HepG2 (cell line): ENCODE data around the gene HEATR5B. TPM values are rescaled to one million over a fixed set of nuclear protein-coding genes. Genes with fewer than 3 reads are reported as not detected.

ENCODE experiments used
- ATAC-seq: fragments of 200-7000 bp; cut with Tn5 transposase; 3 replicates; pipeline ENCODE4 v1.9.1; 2020; ENCODE audit warnings: mild to moderate bottlenecking, moderate library complexity
- BruUV-seq: library from RNA; stranded (reverse); fragments of 400-500 nt; replicated peaks from 2 replicates; lab custom pipeline; 2021; lab: Mats Ljungman, UMichigan
- CTCF ChIA-PET: fragments of 300-600 bp; formaldehyde crosslinking; extraction: SDS; loops from one replicate; lab custom pipeline; 2021; ENCODE audit warnings: low total read pairs, inconsistent platforms, low intra/inter-chr PET ratio; lab: Yijun Ruan, JAX
- POLR2A ChIA-PET: fragments of 350-600 bp; sonication (Branson Sonifier 250); formaldehyde crosslinking; loops from one replicate; lab custom pipeline; 2020; ENCODE audit warnings: antibody characterized with exemption, inconsistent platforms; lab: Yijun Ruan, JAX
- DNase-seq: peaks from one replicate; pipeline ENCODE4 v3.0.0-alpha.2; 2015; ENCODE audit warnings: low spot score
- FAIRE-seq: peaks from 3 replicates; lab custom pipeline; 2011; peaks lifted over from hg19 to GRCh38; lab: Jason Lieb, UNC
- H2AFZ ChIP-seq: one replicate; pipeline ENCODE4 v1.6.1; 2011; ENCODE audit warnings: low read length, inconsistent platforms
- H3K27ac ChIP-seq: fragments of 300-600 bp; 3 replicates; pipeline ENCODE4 v1.8.0; 2011; ENCODE audit warnings: mixed run types, mild to moderate bottlenecking, mixed read lengths, low read length, inconsistent platforms; ENCODE audit not compliant: insufficient read depth; ENCODE audit errors: extremely low read length
- H3K27me3 ChIP-seq, 2 experiments: fragments of 200-600 bp in 1 of 2; 2 replicates in 1 of 2; 3 replicates in 1 of 2; pipeline versions ENCODE4 v1.6.0 to v1.8.0; 2011; ENCODE audit warnings: low read length in 2 of 2, mild to moderate bottlenecking in 2 of 2, moderate library complexity in 2 of 2, inconsistent platforms in 1 of 2; ENCODE audit not compliant: insufficient read depth in 2 of 2, control insufficient read depth in 1 of 2
- H3K36me3 ChIP-seq, 2 experiments: fragments of 200-600 bp in 1 of 2; replicated peaks in 1 of 2; 2 replicates in 1 of 2; 3 replicates in 1 of 2; pipeline versions ENCODE4 v1.5.1 to v1.8.0; 2011; ENCODE audit warnings: low read length in 2 of 2, inconsistent platforms in 1 of 2; ENCODE audit not compliant: insufficient read depth in 2 of 2, control insufficient read depth in 1 of 2
- H3K4me1 ChIP-seq: 2 replicates; pipeline ENCODE4 v1.5.1; 2012; ENCODE audit warnings: low read length, inconsistent platforms; ENCODE audit not compliant: insufficient read depth
- H3K4me2 ChIP-seq: 2 replicates; pipeline ENCODE4 v1.6.0; 2011; ENCODE audit warnings: low read depth, low read length, inconsistent platforms
- H3K4me3 ChIP-seq, 3 experiments: fragments of 200-600 bp in 1 of 3; sonication (generic), shearing (Covaris generic) in 1 of 3; replicated peaks in 1 of 3; 2 replicates each; pipeline ENCODE4 v1.5.1; 2011 to 2016; ENCODE audit warnings: low read length in 3 of 3, inconsistent platforms in 2 of 3, low read depth in 2 of 3, mild to moderate bottlenecking in 2 of 3, control low read depth in 1 of 3, mixed read lengths in 1 of 3; ENCODE audit not compliant: insufficient read depth in 1 of 3
- H3K79me2 ChIP-seq: one replicate; pipeline ENCODE4 v1.6.1; 2011; ENCODE audit warnings: low read length, inconsistent platforms; ENCODE audit not compliant: insufficient read depth
- H3K9ac ChIP-seq: 2 replicates; pipeline ENCODE4 v1.6.0; 2011; ENCODE audit warnings: mild to moderate bottlenecking, low read depth, low read length, inconsistent platforms; ENCODE audit not compliant: insufficient read depth
- H3K9me3 ChIP-seq: 2 replicates; pipeline ENCODE4 v1.5.1; 2012; ENCODE audit warnings: mild to moderate bottlenecking, low read length
- H4K20me1 ChIP-seq: 2 replicates; pipeline ENCODE4 v1.6.0; 2011; ENCODE audit warnings: inconsistent platforms, mild to moderate bottlenecking, low read length, moderate library complexity; ENCODE audit not compliant: insufficient read depth
- ARNT2 ChIP-seq: sonication (generic); formaldehyde crosslinking; IDR thresholded peaks from 2 replicates; pipeline ENCODE4 v1.8.0; 2022; ENCODE audit warnings: mild to moderate bottlenecking, low read depth, missing genetic modification reagents, moderate library complexity
- PCBP2 ChIP-seq: fragments of 200-400 bp; formaldehyde crosslinking; optimal IDR thresholded peaks from 2 replicates; pipeline ENCODE3; 2018; ENCODE audit warnings: low read length, low read depth; ENCODE audit not compliant: poor library complexity, severe bottlenecking
- WGBS: methylation state at CpG from one replicate; pipeline ENCODE4 v1.1.6; 2017; ENCODE audit warnings: low lambda C conversion rate; 5-methylcytosine and 5-hydroxymethylcytosine counted together
- in situ Hi-C: cut with HindIII; loops from 2 replicates; pipeline ENCODE4 v1.10.0; 2017; ENCODE audit warnings: low pct_unique_long_range_greater_than_20kb; ENCODE audit not compliant: extremely low pct_ligation_motif_present
- intact Hi-C: fragments of 100-400 bp; cut with micrococcal nuclease; formaldehyde crosslinking; loops from one replicate; pipeline ENCODE4 v1.10.0; 2022; ENCODE audit not compliant: unreplicated experiment
- polyA plus RNA-seq, 8 experiments: library from polyadenylated mRNA; depleted of rRNA in 3 of 8; stranded (reverse) in 7 of 8; unstranded in 1 of 8; fragments of >200 nt; fragmentation: Illumina TruSeq in 4 of 8; extraction: Trizol in 4 of 8; gene quantifications; 2 replicates each; pipeline versions ENCODE4 v1.2.1 to v1.2.3, GENCODE V29; 2011 to 2016; ENCODE audit warnings: low read depth in 4 of 8, missing spikeins in 1 of 8, mixed read lengths in 1 of 8; ENCODE audit not compliant: insufficient read depth in 1 of 8
- total RNA-seq, 5 experiments: library from RNA; depleted of rRNA; stranded (reverse); fragments of >200 nt; fragmentation: Illumina TruSeq; extraction: Trizol; gene quantifications; 2 replicates each; pipeline ENCODE4 v1.2.3, GENCODE V29; 2016; ENCODE audit warnings: low read depth in 1 of 5
- TF ChIP-seq, protein P1 (sequence below): sonication (generic); formaldehyde crosslinking; IDR thresholded peaks from 2 replicates; pipeline ENCODE4 v1.5.1; 2020; ENCODE audit warnings: mild to moderate bottlenecking, missing genetic modification reagents, moderate library complexity
- TF ChIP-seq, protein P2 (sequence below): sonication (generic); formaldehyde crosslinking; IDR thresholded peaks from 2 replicates; pipeline ENCODE4 v1.5.1; 2020; ENCODE audit warnings: mild to moderate bottlenecking, missing genetic modification reagents, borderline replicate concordance
- TF ChIP-seq, protein P3 (sequence below): sonication (generic); formaldehyde crosslinking; IDR thresholded peaks from 2 replicates; pipeline ENCODE4 v1.4.0; 2020; ENCODE audit warnings: missing genetic modification reagents

The HEATR5B gene
- total and polyA plus RNA-seq, 2 of the 13 experiments (the other 11 are each of a cell fraction or from before 2014, with no cell fraction given) = 12.7 to 16.3 TPM

DNA sequence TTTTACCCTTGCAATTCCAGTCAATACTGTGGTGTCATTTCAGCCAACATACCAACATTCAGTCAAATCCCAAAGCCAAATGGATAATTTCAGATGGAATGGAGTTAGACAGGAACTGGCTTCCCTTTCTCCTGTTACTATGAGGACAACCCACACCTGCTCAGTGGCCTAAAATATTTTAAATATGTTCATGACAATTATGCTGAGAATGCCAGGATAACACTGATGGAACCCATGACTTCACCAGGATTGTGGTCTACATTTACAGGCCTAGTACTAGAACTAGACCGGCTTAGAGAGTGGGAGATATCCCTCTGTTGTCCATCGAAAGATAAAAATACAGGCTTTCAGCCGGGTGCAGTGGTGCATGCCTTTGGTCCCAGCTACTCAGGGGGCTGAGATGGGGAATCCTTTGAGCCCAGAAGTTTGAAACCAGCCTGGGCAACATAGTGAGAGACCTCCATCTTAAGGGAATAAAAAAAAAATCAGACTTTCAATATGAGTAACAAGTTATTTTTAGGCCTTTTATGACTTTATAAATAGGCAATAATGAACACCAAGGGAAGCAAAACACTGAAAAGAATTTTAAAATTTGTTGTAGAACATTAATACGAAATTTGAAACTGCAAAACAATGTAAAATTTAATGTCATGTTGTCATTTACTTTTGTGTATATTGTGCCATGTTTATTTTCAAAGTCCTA is 14.4 kb upstream of the HEATR5B start:
- H3K27ac ChIP-seq = no peak overlapping the region
- ChIA-PET CTCF (no interaction called here), POLR2A (no interaction called here)
- no peak overlapping the region for H3K9ac ChIP-seq
- no peak for FAIRE-seq
- H4K20me1 ChIP-seq = no peaks in the 10 kb centered on the region
- 94% methylated on average over 4 of the region's 4 CpGs for WGBS
- in situ Hi-C loops = no loop called here
- no peak for DNase-seq
- TF ChIP-seq, protein P1, sequence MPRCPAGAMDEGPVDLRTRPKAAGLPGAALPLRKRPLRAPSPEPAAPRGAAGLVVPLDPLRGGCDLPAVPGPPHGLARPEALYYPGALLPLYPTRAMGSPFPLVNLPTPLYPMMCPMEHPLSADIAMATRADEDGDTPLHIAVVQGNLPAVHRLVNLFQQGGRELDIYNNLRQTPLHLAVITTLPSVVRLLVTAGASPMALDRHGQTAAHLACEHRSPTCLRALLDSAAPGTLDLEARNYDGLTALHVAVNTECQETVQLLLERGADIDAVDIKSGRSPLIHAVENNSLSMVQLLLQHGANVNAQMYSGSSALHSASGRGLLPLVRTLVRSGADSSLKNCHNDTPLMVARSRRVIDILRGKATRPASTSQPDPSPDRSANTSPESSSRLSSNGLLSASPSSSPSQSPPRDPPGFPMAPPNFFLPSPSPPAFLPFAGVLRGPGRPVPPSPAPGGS (CRISPR knock-in tag) = no peak
- TF ChIP-seq, all 625 proteins: peak for 0
- Histone ChIP-seq H3K4me2 (no peak overlapping the region), H2AFZ (no peak overlapping the region), H3K36me3 (peaks cover 3 to 11% of the 10 kb centered on the region in 2 experiments), H3K79me2 (no peaks in the 10 kb centered on the region), H3K9me3 (no peaks in the 10 kb centered on the region), H3K4me1 (peaks cover 3% of the 10 kb centered on the region), H3K27me3 (no peaks in the 10 kb centered on the region), H3K4me3 (no peak overlapping the region)
- no peak for ATAC-seq
- intact Hi-C loops = no loop called here
- BruUV-seq = no TSS peak

DNA sequence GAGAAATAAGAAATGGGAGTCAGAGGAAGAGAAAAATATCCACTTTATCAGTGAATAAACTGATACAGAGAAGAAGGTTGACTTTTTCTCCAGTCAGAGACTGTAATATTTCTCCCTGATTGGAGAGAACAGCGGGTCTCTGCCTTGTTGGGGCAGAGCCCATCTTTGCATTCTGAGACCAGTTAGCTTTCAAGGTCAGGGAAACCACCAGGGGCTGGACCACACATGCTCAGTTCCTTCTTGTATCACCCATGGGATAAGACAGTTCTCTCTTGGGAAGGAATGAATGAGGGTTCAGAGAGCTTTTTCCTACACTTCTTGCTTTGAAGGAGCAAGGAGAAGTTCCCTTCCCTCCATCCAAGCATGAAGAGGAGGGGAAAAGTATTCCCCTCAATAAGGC is 12.4 kb upstream of the HEATR5B start:
- 94% methylated on average over 1 of the region's 1 CpG for WGBS
- no TSS peak for BruUV-seq
- ChIA-PET CTCF (no interaction called here), POLR2A (no interaction called here)
- no peaks in the 10 kb centered on the region for H3K79me2 ChIP-seq
- no peak overlapping the region for H3K27ac ChIP-seq
- H3K4me1 ChIP-seq = no peaks in the 10 kb centered on the region
- no peaks in the 10 kb centered on the region for H4K20me1 ChIP-seq
- no peak for DNase-seq
- H3K9me3 ChIP-seq = no peaks in the 10 kb centered on the region
- H3K4me3 ChIP-seq = no peak overlapping the region
- in situ Hi-C loops (no loop called here), intact Hi-C loops (no loop called here)
- H2AFZ ChIP-seq = no peak overlapping the region
- ATAC-seq = no peak
- H3K36me3 ChIP-seq = peaks cover 4 to 17% of the 10 kb centered on the region in 2 experiments
- no peak for FAIRE-seq
- no peak overlapping the region for H3K4me2 ChIP-seq
- H3K27me3 ChIP-seq = no peaks in the 10 kb centered on the region
- no peak overlapping the region for H3K9ac ChIP-seq
- no peak for TF ChIP-seq ARNT2 (CRISPR knock-in tag)
- TF ChIP-seq, protein P2, sequence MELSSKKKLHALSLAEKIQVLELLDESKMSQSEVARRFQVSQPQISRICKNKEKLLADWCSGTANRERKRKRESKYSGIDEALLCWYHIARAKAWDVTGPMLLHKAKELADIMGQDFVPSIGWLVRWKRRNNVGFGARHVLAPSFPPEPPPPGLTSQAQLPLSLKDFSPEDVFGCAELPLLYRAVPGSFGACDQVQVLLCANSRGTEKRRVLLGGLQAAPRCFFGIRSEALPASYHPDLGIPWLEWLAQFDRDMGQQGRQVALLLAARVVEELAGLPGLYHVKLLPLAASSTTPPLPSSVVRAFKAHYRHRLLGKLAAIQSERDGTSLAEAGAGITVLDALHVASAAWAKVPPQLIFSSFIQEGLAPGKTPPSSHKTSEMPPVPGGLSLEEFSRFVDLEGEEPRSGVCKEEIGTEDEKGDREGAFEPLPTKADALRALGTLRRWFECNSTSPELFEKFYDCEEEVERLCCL = no peak
- TF ChIP-seq, protein P3, sequence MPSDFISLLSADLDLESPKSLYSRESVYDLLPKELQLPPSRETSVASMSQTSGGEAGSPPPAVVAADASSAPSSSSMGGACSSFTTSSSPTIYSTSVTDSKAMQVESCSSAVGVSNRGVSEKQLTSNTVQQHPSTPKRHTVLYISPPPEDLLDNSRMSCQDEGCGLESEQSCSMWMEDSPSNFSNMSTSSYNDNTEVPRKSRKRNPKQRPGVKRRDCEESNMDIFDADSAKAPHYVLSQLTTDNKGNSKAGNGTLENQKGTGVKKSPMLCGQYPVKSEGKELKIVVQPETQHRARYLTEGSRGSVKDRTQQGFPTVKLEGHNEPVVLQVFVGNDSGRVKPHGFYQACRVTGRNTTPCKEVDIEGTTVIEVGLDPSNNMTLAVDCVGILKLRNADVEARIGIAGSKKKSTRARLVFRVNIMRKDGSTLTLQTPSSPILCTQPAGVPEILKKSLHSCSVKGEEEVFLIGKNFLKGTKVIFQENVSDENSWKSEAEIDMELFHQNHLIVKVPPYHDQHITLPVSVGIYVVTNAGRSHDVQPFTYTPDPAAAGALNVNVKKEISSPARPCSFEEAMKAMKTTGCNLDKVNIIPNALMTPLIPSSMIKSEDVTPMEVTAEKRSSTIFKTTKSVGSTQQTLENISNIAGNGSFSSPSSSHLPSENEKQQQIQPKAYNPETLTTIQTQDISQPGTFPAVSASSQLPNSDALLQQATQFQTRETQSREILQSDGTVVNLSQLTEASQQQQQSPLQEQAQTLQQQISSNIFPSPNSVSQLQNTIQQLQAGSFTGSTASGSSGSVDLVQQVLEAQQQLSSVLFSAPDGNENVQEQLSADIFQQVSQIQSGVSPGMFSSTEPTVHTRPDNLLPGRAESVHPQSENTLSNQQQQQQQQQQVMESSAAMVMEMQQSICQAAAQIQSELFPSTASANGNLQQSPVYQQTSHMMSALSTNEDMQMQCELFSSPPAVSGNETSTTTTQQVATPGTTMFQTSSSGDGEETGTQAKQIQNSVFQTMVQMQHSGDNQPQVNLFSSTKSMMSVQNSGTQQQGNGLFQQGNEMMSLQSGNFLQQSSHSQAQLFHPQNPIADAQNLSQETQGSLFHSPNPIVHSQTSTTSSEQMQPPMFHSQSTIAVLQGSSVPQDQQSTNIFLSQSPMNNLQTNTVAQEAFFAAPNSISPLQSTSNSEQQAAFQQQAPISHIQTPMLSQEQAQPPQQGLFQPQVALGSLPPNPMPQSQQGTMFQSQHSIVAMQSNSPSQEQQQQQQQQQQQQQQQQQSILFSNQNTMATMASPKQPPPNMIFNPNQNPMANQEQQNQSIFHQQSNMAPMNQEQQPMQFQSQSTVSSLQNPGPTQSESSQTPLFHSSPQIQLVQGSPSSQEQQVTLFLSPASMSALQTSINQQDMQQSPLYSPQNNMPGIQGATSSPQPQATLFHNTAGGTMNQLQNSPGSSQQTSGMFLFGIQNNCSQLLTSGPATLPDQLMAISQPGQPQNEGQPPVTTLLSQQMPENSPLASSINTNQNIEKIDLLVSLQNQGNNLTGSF = no peak
- no peak for TF ChIP-seq PCBP2
